A549 (cell line): Measurements from ENCODE around the gene EXOSC7. TPM values are rescaled to one million over a fixed set of nuclear protein-coding genes. Genes with fewer than 3 reads are reported as not detected.

ENCODE experiments used
- ATAC-seq, 2 experiments: fragments of 200-7000 bp in 1 of 2; fragments of >200 bp in 1 of 2; cut with Nextera tagmentation in 1 of 2; cut with Tn5 transposase in 1 of 2; 3 replicates each; pipeline versions ENCODE4 v1.8.0 to v1.9.1; 2018 to 2020; ENCODE audit warnings: mild to moderate bottlenecking in 1 of 2, moderate library complexity in 1 of 2
- CTCF ChIA-PET: fragments of 300-600 bp; sonication (Branson Sonifier 250); formaldehyde crosslinking; extraction: SDS; loops from one replicate; lab custom pipeline; 2021; ENCODE audit warnings: antibody characterized with exemption, inconsistent platforms; lab: Yijun Ruan, JAX
- POLR2A ChIA-PET: fragments of 350-600 bp; formaldehyde crosslinking; extraction: SDS; loops from one replicate; lab custom pipeline; 2021; ENCODE audit warnings: antibody characterized with exemption, inconsistent platforms; lab: Yijun Ruan, JAX
- DNase-seq, 2 experiments: peaks; one replicate each; pipeline versions ENCODE4 v3.0.0 to v3.0.0-alpha.2; 2011 to 2016; ENCODE audit warnings: low read depth in 1 of 2, low spot score in 1 of 2
- FAIRE-seq: peaks from 2 replicates; lab custom pipeline; 2011; peaks lifted over from hg19 to GRCh38; lab: Jason Lieb, UNC
- H3K27ac ChIP-seq, 2 experiments: fragments of >200 bp; sonication (Bioruptor Twin); formaldehyde crosslinking; 3 replicates each; pipeline ENCODE4 v1.5.1; 2016 to 2017
- H3K4me1 ChIP-seq: fragments of >200 bp; sonication (Bioruptor Twin); formaldehyde crosslinking; 3 replicates; pipeline ENCODE4 v1.6.1; 2016
- H3K4me2 ChIP-seq: fragments of >200 bp; sonication (Bioruptor Twin); formaldehyde crosslinking; 3 replicates; pipeline ENCODE4 v1.6.1; 2016
- H3K4me3 ChIP-seq: fragments of >200 bp; sonication (Bioruptor Twin); formaldehyde crosslinking; 3 replicates; pipeline ENCODE4 v1.5.1; 2016
- H3K9me3 ChIP-seq: fragments of >200 bp; sonication (Bioruptor Twin); formaldehyde crosslinking; 3 replicates; pipeline ENCODE4 v1.6.1; 2016
- CBX2 ChIP-seq: fragments of 200-600 bp; sonication (generic); IDR thresholded peaks from 2 replicates; pipeline ENCODE4 v1.6.1; 2016; ENCODE audit warnings: low read depth, mild to moderate bottlenecking, borderline replicate concordance
- CBX8 ChIP-seq: fragments of 200-600 bp; sonication (generic); IDR thresholded peaks from 2 replicates; pipeline ENCODE4 v1.6.1; 2016
- CHD4 ChIP-seq: fragments of 200-600 bp; sonication (generic); IDR thresholded peaks from 2 replicates; pipeline ENCODE4 v1.6.1; 2016; ENCODE audit warnings: antibody characterized with exemption, mild to moderate bottlenecking, borderline replicate concordance
- E2F6 ChIP-seq: IDR thresholded peaks from 2 replicates; pipeline ENCODE4 v1.6.1; 2012; ENCODE audit warnings: low read depth, borderline replicate concordance
- EHMT2 ChIP-seq: fragments of 200-600 bp; sonication (generic); IDR thresholded peaks from 2 replicates; pipeline ENCODE4 v1.6.1; 2016; ENCODE audit warnings: antibody characterized with exemption, low read depth, mild to moderate bottlenecking, moderate library complexity
- EP300 ChIP-seq, 2 experiments: fragments of >200 bp; sonication (Bioruptor Twin); formaldehyde crosslinking; IDR thresholded peaks; 2 replicates in 1 of 2; 3 replicates in 1 of 2; pipeline ENCODE4 v1.6.1; 2016 to 2017
- FOXS1 ChIP-seq: fragments of 250-450 bp; sonication (Bioruptor Pico); IDR thresholded peaks from 2 replicates; pipeline ENCODE4 v1.5.0; 2020; ENCODE audit warnings: mild to moderate bottlenecking, moderate library complexity
- GATA3 ChIP-seq: IDR thresholded peaks from 2 replicates; pipeline ENCODE4 v1.6.1; 2012; ENCODE audit warnings: borderline replicate concordance
- HDAC2 ChIP-seq: fragments of 200-600 bp; sonication (generic); IDR thresholded peaks from 2 replicates; pipeline ENCODE4 v1.6.1; 2016
- HES2 ChIP-seq: fragments of >200 bp; sonication (Bioruptor Twin); formaldehyde crosslinking; IDR thresholded peaks from 2 replicates; pipeline ENCODE4 v1.6.1; 2016
- HOXA7 ChIP-seq: fragments of 250-450 bp; sonication (Bioruptor Pico); IDR thresholded peaks from 2 replicates; pipeline ENCODE4 v1.5.0; 2020; ENCODE audit warnings: mild to moderate bottlenecking, moderate library complexity
- HOXB13 ChIP-seq: fragments of 250-450 bp; sonication (Bioruptor Pico); IDR thresholded peaks from 2 replicates; pipeline ENCODE4 v1.5.0; 2020; ENCODE audit warnings: low read depth, mild to moderate bottlenecking, moderate library complexity
- JUN ChIP-seq, 2 experiments: fragments of >200 bp; sonication (Bioruptor Twin); formaldehyde crosslinking; IDR thresholded peaks; 2 replicates in 1 of 2; 3 replicates in 1 of 2; pipeline ENCODE4 v1.6.1; 2016 to 2017
- JUNB ChIP-seq: fragments of >200 bp; sonication (Bioruptor Twin); formaldehyde crosslinking; IDR thresholded peaks from 2 replicates; pipeline ENCODE4 v1.6.1; 2016
- MAFK ChIP-seq: fragments of 450-650 bp; IDR thresholded peaks from 2 replicates; pipeline ENCODE4 v1.6.1; 2014; ENCODE audit not compliant: partially characterized antibody
- MYC ChIP-seq: IDR thresholded peaks from 2 replicates; pipeline ENCODE4 v1.6.1; 2012; ENCODE audit warnings: mild to moderate bottlenecking, inconsistent platforms, low read length, improper control_type of control experiment, borderline replicate concordance
- POLR2A ChIP-seq: IDR thresholded peaks from 2 replicates; pipeline ENCODE4 v1.6.1; 2012; ENCODE audit warnings: mild to moderate bottlenecking, low read length
- POLR2AphosphoS2 ChIP-seq: conservative IDR thresholded peaks from 2 replicates; pipeline ENCODE4 v1.6.1; 2012; ENCODE audit warnings: low read length, improper control_type of control experiment, inconsistent platforms
- RCOR1 ChIP-seq: fragments of 150-350 bp; IDR thresholded peaks from 2 replicates; pipeline ENCODE4 v1.6.1; 2014; ENCODE audit warnings: antibody characterized with exemption, low read length, low read depth
- TP53 ChIP-seq: fragments of 250-450 bp; sonication (Bioruptor Pico); IDR thresholded peaks from 2 replicates; pipeline ENCODE4 v1.5.0; 2021; ENCODE audit warnings: mild to moderate bottlenecking, moderate library complexity
- ZFP36 ChIP-seq: fragments of 450-650 bp; IDR thresholded peaks from 2 replicates; pipeline ENCODE4 v1.6.1; 2014; ENCODE audit warnings: borderline replicate concordance; ENCODE audit not compliant: partially characterized antibody
- WGBS: methylation state at CpG from one replicate; pipeline ENCODE4 v1.1.6; 2017; ENCODE audit errors: missing lambda C conversion rate; 5-methylcytosine and 5-hydroxymethylcytosine counted together
- polyA plus RNA-seq, 4 experiments: library from polyadenylated mRNA; depleted of rRNA in 3 of 4; stranded (reverse); fragments of >200 nt; fragmentation: RNase III in 1 of 4; extraction: RNeasy Plus Mini Kit Qiagen cat#74134 plus additional on column Dnase treatment in 1 of 4; gene quantifications; 2 replicates in 3 of 4; 3 replicates in 1 of 4; pipeline ENCODE4 v1.2.3, GENCODE V29; 2011 to 2017
- TF ChIP-seq, protein P1 (sequence below): fragments of 250-450 bp; sonication (Bioruptor Pico); IDR thresholded peaks from 2 replicates; pipeline ENCODE4 v1.5.0; 2020; ENCODE audit warnings: low read depth, mild to moderate bottlenecking, moderate library complexity
- TF ChIP-seq, protein P2 (sequence below): fragments of >200 bp; sonication (Bioruptor Twin); formaldehyde crosslinking; IDR thresholded peaks from 3 replicates; pipeline ENCODE4 v1.5.1; 2016

EXOSC7 gene
- polyA plus RNA-seq, 2 of the 4 experiments (the other 2 are of a cell fraction): 59.1 to 68.4 TPM

DNA sequence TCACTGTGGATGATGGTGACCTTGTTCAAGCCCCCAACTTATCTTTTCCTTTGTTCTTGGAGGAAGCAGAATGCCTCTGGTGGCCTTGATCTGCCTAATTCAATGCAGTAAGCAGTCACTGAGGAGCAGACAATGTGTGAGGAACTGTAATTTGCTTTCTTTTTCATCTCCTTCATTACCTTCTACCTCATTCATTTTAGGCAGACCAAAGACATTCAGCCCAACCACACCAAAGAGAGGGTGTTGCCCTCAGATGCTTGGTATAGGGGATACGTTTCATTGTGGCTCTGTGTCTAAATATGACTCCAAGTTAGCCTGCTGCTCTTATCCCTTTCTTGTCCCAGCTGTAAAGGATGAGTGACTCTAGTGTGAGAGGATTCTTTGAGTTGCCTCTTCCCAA lies 15.3 kb downstream of the EXOSC7 start:
- Histone ChIP-seq H3K27ac (no peak overlapping the region), H3K4me1 (peaks cover 18% of the 10 kb centered on the region), H3K4me2 (no peak overlapping the region), H3K9me3 (no peaks in the 10 kb centered on the region), H3K4me3 (no peak overlapping the region)
- TF ChIP-seq JUNB (no peak), HES2 (no peak), E2F6 (no peak)
- FAIRE-seq (no peak), ATAC-seq (no peak), DNase-seq (no peak)
- ChIA-PET POLR2A (interaction anchor here (1.2 kb wide), 1 partner anchor 15 kb away, joined by 3 read pairs; the partner anchor contains the start of genes EXOSC7 and ZDHHC3), CTCF (no interaction called here)
- 82% methylated on average over 1 of the region's 1 CpG for WGBS

DNA sequence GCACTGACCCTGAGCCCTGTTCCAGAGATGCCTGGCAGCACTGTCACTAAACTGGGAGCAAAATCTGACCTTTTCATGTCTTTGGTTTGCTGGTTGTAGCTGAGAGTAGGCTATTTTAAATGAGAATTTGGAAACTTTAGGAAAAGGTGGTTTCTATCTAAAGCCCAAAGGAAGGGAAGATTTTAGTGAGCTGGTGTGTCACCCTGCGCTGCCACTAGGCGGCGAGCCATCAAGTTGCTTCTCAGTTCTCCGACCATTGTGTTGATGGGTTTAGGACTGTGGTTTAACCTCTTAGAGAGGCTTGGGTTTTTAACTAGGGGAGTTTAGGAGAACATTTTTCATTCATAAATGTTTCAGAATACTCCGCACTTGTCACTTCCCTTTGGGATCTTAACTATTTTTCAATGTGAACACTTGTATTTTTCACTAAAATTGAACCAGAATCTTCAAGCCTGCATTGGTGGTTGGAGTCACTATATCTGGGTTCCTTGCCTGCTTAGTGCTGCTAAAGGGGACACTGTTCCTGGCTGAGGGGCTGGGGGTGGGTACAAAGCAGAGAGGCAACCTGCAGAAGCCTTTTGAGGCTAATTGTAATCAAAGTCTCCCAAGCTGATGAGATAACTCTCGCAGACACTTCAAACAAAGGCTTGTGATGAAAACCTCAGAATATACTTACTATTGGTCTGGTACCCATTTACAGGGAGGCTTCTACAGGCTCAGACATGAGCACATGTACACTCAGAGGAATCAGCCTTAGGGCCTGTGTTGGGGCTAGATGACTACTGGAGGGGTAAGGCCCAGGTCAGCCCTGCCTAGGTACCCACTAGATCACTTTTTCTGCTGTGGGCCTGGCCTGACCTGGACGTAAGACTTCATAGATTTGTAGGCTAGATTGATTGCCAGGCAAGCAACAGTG lies 16.8 kb downstream of the EXOSC7 start:
- FAIRE-seq (no peak), DNase-seq (peak; percentile 16 to 17), ATAC-seq (peak in 1 of 2 experiments; percentile 66; a peak in 3 of 6 replicates)
- Histone ChIP-seq H3K4me3 (no peak overlapping the region), H3K9me3 (no peaks in the 10 kb centered on the region), H3K4me1 (peaks cover 18% of the 10 kb centered on the region), H3K4me2 (peak overlapping the region; percentile 17; the same call in 1 of the 3 replicates), H3K27ac (no peak overlapping the region)
- TF ChIP-seq, protein P1, sequence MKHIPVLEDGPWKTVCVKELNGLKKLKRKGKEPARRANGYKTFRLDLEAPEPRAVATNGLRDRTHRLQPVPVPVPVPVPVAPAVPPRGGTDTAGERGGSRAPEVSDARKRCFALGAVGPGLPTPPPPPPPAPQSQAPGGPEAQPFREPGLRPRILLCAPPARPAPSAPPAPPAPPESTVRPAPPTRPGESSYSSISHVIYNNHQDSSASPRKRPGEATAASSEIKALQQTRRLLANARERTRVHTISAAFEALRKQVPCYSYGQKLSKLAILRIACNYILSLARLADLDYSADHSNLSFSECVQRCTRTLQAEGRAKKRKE (CRISPR knock-in tag): no peak
- TF ChIP-seq POLR2A (no peak), EHMT2 (no peak), CBX2 (no peak), MAFK (no peak), HOXA7 (no peak), CBX8 (no peak)
- TF ChIP-seq, protein P2, sequence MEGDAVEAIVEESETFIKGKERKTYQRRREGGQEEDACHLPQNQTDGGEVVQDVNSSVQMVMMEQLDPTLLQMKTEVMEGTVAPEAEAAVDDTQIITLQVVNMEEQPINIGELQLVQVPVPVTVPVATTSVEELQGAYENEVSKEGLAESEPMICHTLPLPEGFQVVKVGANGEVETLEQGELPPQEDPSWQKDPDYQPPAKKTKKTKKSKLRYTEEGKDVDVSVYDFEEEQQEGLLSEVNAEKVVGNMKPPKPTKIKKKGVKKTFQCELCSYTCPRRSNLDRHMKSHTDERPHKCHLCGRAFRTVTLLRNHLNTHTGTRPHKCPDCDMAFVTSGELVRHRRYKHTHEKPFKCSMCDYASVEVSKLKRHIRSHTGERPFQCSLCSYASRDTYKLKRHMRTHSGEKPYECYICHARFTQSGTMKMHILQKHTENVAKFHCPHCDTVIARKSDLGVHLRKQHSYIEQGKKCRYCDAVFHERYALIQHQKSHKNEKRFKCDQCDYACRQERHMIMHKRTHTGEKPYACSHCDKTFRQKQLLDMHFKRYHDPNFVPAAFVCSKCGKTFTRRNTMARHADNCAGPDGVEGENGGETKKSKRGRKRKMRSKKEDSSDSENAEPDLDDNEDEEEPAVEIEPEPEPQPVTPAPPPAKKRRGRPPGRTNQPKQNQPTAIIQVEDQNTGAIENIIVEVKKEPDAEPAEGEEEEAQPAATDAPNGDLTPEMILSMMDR: peak; percentile 40; the same call in 2 of the 3 replicates
- CTCF ChIA-PET: interaction anchor here (1.5 kb wide), 1 partner anchor 11 kb away, joined by 4 read pairs; no protein-coding TSS in a partner anchor
- POLR2A ChIA-PET: no interaction called here
- WGBS: 64% methylated on average over 7 of the region's 7 CpGs

DNA sequence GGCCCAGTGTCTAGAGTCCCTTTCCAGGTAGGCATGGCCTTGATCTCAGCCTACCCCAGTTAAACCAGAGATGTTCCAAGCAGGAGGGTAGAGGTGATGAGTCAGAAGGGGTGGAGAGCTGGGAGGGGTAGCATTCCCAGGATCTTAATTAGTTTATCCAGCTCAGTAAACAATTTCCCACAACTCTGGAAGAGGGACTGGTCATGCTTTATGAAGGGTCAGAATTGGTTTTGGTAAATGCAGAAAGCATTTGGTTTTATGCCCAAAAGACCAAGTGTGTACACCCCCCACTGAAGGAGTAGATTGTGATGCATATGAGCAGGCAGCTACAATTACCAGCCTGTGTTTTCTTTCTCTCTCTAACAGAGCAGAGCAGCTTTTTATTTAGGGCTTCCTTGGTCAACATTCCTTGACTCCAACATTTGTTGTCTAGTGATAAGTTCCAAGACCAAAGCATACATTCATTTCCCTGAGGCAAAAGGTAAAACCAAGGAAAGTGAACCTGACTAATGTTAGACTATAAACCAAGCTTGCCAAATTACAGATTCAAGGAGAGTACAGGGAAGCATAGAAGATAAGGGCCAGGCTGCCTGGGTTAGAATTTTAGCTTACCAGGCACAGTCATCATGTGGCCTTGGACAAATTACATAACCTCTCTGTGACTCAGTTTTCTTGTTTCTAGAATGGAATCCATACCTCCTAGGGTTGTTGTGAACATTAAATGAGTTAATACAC lies 17.6 kb downstream of the EXOSC7 start:
- Histone ChIP-seq H3K4me2 (peak overlapping the region; percentile 17; the same call in 1 of the 3 replicates), H3K27ac (no peak overlapping the region)
- TF ChIP-seq CHD4 (no peak), POLR2AphosphoS2 (no peak), HOXB13 (CRISPR knock-in tag) (no peak), GATA3 (no peak), FOXS1 (CRISPR knock-in tag) (no peak), JUN (IDR thresholded peaks at IDR 0.05) (no peak), TP53 (CRISPR knock-in tag) (no peak), ZFP36 (no peak), MYC (no peak), E2F6 (no peak), MAFK (no peak), EP300 (IDR thresholded peaks at IDR 0.05) (no peak), RCOR1 (no peak), HDAC2 (no peak)

More for the DNA sequence above, 17.6 kb downstream of the EXOSC7 start:
- H3K4me1 ChIP-seq: peaks cover 18% of the 10 kb centered on the region
- DNase-seq: peak; percentile 6 to 9
- CTCF ChIA-PET: interaction anchor here (1.5 kb wide), 1 partner anchor 12 kb away, joined by 4 read pairs; no protein-coding TSS in a partner anchor
- H3K4me3 ChIP-seq: no peak overlapping the region
- ATAC-seq: no peak
- no peak for FAIRE-seq
- no peaks in the 10 kb centered on the region for H3K9me3 ChIP-seq
- POLR2A ChIA-PET: no interaction called here
